Measurements from ENCODE around the gene HDAC7.
"Not testable (repeated sequence)": the region's sequence is repeated elsewhere in the genome, so short reads cannot be mapped to it uniquely, and the experiment has no call there.

Gene HDAC7

GRCh38 chr12:47848853-47849252 is 29.1 kb upstream of the HDAC7 start:
- DNase-seq, result no peak

- DNase-seq, result no peak
Observed at GRCh38 chr12:47846294-47846996, 26.7 kb upstream of the HDAC7 start.

GRCh38 chr12:47845081-47845480 is 25.4 kb upstream of the HDAC7 start:
- no peak for DNase-seq

- DNase-seq, result no peak
Observed at GRCh38 chr12:47844264-47845019, 24.7 kb upstream of the HDAC7 start.

GRCh38 chr12:47843226-47843980 is 23.7 kb upstream of the HDAC7 start:
- peak; percentile 30 for DNase-seq

GRCh38 chr12:47842543-47842942 is 22.8 kb upstream of the HDAC7 start:
- not testable (repeated sequence) for DNase-seq

- no peak for DNase-seq
Observed at GRCh38 chr12:47841910-47842309, 22.2 kb upstream of the HDAC7 start.

- DNase-seq, result no peak
Observed at GRCh38 chr12:47841501-47841900, 21.8 kb upstream of the HDAC7 start.

GRCh38 chr12:47840571-47840970 is 20.9 kb upstream of the HDAC7 start:
- no peak for DNase-seq

- no peak for DNase-seq
Observed at GRCh38 chr12:47839214-47839876, 19.6 kb upstream of the HDAC7 start.

GRCh38 chr12:47838286-47838931 is 18.7 kb upstream of the HDAC7 start:
- peak; percentile 49 for DNase-seq

- DNase-seq, result peak; percentile 74
Observed at GRCh38 chr12:47837190-47838171, 17.8 kb upstream of the HDAC7 start.

GRCh38 chr12:47835831-47836155 is 16.1 kb upstream of the HDAC7 start:
- DNase-seq, result no peak

GRCh38 chr12:47835006-47835830 is 15.5 kb upstream of the HDAC7 start:
- DNase-seq, result no peak

- DNase-seq, result no peak
Observed at GRCh38 chr12:47834199-47834903, 14.6 kb upstream of the HDAC7 start.

- DNase-seq, result no peak
Observed at GRCh38 chr12:47833591-47834012, 13.9 kb upstream of the HDAC7 start.

GRCh38 chr12:47832263-47832933 is 12.7 kb upstream of the HDAC7 start:
- DNase-seq, result no peak

GRCh38 chr12:47829584-47829983 is 9.9 kb upstream of the HDAC7 start:
- DNase-seq, result no peak

- DNase-seq, result peak; percentile 90
Observed at GRCh38 chr12:47828976-47829482, 9.3 kb upstream of the HDAC7 start.
